NCI-H128 (cell line): ENCODE measurements around the gene IPP.
"Not testable (repeated sequence)": the region's sequence is repeated elsewhere in the genome, so short reads cannot be mapped to it uniquely, and the experiment has no call there.

Experiments
- DNase-seq: peaks from one replicate; lab custom pipeline; 2025; ENCODE audit not compliant: unreplicated experiment; lab: John Stamatoyannopoulos, UW

IPP gene

GRCh38 chr1:45685308-45686014 lies 65.0 kb downstream of the IPP start:
- DNase-seq = no peak

GRCh38 chr1:45684402-45684801 lies 66.1 kb downstream of the IPP start:
- no peak for DNase-seq

GRCh38 chr1:45682942-45683341 lies 67.5 kb downstream of the IPP start:
- DNase-seq = no peak

- no peak for DNase-seq
Measured at GRCh38 chr1:45679123-45679522, 71.3 kb downstream of the IPP start.

- DNase-seq = no peak
Measured at GRCh38 chr1:45678489-45678888, 72.0 kb downstream of the IPP start.

GRCh38 chr1:45677751-45678245 lies 72.7 kb downstream of the IPP start:
- no peak for DNase-seq

- not testable (repeated sequence) for DNase-seq
Measured at GRCh38 chr1:45676553-45676952, 73.9 kb downstream of the IPP start.

GRCh38 chr1:45674478-45674877 lies 76.0 kb downstream of the IPP start:
- no peak for DNase-seq

- DNase-seq = no peak
Measured at GRCh38 chr1:45673956-45674355, 76.5 kb downstream of the IPP start.

- DNase-seq = no peak
Measured at GRCh38 chr1:45669859-45670655, 80.4 kb downstream of the IPP start.

- no peak for DNase-seq
Measured at GRCh38 chr1:45669379-45669778, 81.1 kb downstream of the IPP start.

- no peak for DNase-seq
Measured at GRCh38 chr1:45668526-45668925, 81.9 kb downstream of the IPP start.

GRCh38 chr1:45667321-45668111 lies 82.9 kb downstream of the IPP start:
- DNase-seq = no peak

- no peak for DNase-seq
Measured at GRCh38 chr1:45666836-45667235, 83.6 kb downstream of the IPP start.

- DNase-seq = no peak
Measured at GRCh38 chr1:45660336-45660735, 90.1 kb downstream of the IPP start.

- no peak for DNase-seq
Measured at GRCh38 chr1:45659222-45659621, 91.2 kb downstream of the IPP start.

- no peak for DNase-seq
Measured at GRCh38 chr1:45658171-45658570, 92.3 kb downstream of the IPP start.

- no peak for DNase-seq
Measured at GRCh38 chr1:45656573-45657226, 93.8 kb downstream of the IPP start.

GRCh38 chr1:45654540-45655280 lies 95.7 kb downstream of the IPP start:
- no peak for DNase-seq
